Fibroblast of gingiva (primary cell): Measurements from ENCODE around the gene NPIPB12.
"Not testable (repeated sequence)": the region's sequence is repeated elsewhere in the genome, so short reads cannot be mapped to it uniquely, and the experiment has no call there.

Source experiments
- DNase-seq: peaks from one replicate; pipeline ENCODE4 v3.0.0-alpha.2; 2011; ENCODE audit warnings: low read depth

The NPIPB12 gene

DNA sequence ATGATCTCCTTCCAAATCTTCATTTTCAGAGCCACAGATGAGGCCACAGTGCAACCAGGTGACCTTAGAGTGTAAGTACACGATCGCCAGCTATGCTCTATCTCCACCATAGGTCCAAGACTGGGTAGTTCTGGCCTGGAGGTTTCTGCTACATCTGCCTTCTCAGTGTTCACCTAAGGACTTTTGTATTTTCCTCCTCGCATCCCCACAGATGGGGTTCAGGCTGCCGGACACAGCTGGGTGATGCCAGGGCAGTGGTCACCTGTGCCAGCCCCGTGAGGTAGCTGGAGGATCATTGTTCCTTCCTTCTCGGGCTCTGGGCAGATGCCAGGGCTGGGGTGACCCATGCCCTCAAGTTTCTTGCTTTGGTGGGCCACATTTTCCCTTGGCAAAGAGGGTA lies at the start of gene NPIPB12:
Gene NPIPB12, minus strand, starts transcription at position 101 of the 400 bp plus-strand sequence.
- DNase-seq, result not testable (repeated sequence)

DNA sequence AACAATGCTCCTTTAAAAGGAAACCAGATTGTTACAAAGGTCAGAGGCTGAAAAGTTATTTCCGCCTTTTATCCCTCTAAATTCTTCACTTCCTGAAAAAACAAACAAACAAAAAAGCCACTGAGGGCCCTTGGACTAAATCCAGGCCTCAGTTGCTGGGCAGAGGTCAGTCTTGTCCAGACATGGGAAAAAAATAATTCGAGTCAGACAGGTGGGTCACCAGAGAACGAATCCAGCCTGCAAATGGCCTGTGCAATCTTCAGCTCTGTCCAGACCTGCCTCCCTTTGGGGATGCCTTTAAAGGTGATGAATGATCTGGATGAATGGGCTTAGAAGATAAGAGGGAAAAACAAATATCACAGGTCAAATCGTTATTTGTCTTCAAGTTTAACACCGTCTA lies 15.3 kb upstream of the NPIPB12 start:
- DNase-seq, result not testable (repeated sequence)

DNA sequence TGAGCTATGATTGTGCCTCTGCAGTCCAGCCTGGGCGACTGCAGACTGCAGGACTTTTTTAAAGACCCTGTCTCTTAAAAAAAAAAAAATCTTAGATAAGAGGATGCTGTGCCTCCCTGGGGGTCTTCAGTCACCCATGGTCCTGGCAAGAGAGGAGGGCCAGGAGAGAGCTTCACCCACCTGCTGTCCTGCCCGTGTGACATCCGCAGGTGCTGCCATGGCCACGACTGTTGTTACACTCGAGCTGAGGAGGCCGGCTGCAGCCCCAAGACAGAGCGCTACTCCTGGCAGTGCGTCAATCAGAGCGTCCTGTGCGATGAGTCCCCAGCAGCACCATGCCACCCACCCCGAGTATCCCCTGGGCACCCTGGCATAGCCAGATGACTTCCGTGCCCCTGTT lies 23.9 kb downstream of the NPIPB12 start:
- not testable (repeated sequence) for DNase-seq

DNA sequence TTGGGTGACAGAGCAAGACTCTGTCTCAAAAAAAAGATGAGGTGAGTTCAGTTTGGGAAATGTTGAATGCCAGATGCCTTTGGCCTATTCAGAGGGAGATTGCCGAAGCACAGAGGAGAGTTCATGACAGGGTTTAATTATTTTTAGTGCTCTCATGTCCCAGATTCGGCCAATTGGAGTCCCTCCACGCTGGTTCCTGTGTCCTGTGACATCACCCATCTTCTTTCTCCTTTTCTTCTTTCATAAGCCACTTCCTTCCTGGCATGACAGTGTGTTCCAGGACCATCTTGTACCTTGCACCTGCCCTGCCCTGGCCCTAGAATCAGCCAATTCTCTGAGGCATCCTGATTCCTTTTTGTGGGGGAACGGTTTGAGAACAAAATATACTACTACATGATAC lies 34.1 kb downstream of the NPIPB12 start:
- DNase-seq, result not testable (repeated sequence)

DNA sequence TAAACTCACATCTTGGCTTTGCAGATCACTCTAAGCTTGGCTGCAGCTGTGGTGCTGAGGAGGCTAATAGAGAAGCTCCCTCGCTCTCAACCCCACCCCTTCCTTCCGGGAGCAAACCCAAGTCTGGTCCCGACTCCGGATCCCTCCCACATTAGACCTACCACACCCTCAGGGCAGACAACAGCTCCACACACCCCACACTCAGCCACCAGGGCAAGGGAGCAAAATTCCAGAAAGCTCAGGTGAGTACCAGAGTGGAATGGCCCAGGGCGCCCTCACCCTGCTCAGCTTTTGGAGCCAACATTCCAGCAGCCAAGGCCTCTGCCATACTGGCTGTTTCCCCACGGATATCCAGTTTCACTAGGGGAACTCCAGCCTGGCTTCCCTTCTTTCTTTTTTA lies 36.5 kb downstream of the NPIPB12 start:
- not testable (repeated sequence) for DNase-seq

DNA sequence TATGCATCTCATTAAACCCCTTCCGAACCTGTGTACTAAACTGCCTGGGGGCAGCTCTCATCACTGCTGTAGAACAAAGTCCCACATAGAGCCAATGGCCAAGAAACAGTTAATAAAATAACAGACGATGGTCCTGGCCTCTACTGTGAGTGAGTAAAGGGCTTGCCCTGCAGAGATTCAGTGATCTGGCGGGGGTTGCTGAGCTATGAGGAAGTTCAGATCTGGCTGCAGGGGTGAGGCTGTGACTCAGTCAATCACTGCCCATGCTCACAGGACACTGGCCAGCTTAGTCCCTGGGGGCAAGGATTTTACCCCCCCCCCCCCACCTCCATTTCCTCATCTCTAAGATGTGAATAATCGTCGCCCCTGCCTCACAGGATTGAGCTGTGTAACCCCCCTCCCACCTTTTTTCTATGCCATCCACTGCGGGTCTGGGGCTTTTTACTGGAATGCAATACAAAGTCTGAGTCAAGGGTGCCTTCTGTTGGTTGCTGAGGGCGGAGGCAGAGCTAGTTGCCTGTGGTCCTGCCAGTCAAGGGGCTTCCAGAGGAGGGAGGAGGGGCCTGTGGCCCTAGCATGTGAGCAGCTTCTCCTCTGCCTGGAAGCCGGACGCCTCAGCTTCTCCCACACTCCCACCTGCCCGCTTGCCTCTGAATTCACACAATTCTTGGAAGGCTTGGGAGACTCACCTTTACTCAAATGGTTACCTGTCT lies 38.4 kb downstream of the NPIPB12 start:
- DNase-seq, result not testable (repeated sequence)

DNA sequence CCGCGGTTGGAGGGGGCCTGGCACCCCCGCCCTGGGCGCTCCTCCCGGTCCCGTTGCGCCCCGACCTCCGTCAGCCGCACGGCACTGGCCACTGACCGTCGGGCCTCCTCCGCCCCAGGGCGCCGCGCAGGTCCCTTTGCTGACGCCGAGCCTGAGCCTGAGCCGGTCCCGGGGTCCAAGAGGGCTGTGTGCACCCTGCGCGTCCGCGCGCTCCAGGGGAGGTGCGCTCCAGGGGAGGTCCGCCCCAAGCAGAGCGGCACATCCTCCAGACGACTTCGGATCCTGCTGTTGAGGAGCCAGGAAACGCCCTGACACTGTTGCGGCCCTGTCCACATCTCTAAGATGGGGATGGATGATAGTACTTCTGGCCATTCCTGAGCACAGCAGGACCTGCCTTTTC lies 39.3 kb downstream of the NPIPB12 start:
- not testable (repeated sequence) for DNase-seq

DNA sequence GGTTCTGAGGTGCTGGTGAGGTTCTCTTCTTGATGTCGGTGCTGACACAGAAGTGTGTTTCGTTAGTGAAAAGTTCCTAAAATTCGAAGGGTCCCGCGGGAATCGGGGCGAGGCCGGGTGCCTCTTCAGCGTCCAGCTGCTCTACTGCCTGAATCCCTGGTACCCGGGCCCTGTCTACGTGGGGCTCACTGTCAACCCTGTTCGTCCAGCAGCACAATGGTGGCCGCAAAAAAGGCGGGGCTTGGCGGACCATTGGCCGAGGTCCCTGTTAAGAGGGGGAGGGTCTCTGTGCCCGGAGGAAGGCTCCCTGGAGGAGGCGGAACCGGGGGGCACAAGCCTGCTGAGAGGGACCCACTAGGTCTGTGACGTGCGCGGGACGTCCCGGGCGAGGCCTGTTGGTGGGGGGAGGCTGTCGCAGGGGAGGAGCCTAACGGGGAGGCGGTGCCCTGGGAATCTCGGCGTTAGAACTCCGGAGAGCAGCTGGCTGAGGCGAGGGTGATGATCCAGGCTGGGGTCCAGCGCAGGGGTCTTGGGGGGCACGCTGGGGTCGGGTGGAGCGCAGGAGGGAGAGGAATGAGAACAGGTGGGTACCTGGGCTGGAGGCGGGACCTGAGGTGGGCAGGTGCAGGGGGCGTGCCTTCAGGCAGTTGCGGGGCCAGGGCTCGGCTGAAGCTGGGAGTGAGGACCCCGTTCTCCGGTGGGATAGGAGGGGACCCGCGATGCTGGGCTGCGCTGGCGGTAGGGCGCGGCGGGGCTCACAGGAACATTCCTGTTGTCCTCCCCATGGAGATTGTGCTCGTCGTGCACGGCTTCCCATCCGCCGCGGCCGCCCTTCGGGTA lies 40.0 kb downstream of the NPIPB12 start:
- not testable (repeated sequence) for DNase-seq

DNA sequence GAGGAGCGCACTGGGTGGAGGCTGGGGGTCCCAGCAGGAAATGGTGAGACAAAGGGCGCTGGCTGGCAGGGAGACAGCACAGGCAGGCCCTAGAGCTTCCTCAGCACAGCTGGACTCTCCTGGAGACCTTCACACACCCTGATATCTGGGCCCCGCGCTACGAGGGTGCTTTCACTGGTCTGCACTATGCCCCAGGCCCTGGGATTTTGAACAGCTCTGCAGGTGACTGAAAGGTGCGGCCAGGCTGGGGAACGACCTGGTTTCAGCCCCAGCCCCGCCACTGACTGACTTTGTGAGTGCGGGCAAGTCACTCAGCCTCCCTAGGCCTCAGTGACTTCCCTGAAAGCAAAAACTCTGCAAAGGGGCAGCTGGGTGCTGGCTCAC lies 45.6 kb downstream of the NPIPB12 start:
- not testable (repeated sequence) for DNase-seq

DNA sequence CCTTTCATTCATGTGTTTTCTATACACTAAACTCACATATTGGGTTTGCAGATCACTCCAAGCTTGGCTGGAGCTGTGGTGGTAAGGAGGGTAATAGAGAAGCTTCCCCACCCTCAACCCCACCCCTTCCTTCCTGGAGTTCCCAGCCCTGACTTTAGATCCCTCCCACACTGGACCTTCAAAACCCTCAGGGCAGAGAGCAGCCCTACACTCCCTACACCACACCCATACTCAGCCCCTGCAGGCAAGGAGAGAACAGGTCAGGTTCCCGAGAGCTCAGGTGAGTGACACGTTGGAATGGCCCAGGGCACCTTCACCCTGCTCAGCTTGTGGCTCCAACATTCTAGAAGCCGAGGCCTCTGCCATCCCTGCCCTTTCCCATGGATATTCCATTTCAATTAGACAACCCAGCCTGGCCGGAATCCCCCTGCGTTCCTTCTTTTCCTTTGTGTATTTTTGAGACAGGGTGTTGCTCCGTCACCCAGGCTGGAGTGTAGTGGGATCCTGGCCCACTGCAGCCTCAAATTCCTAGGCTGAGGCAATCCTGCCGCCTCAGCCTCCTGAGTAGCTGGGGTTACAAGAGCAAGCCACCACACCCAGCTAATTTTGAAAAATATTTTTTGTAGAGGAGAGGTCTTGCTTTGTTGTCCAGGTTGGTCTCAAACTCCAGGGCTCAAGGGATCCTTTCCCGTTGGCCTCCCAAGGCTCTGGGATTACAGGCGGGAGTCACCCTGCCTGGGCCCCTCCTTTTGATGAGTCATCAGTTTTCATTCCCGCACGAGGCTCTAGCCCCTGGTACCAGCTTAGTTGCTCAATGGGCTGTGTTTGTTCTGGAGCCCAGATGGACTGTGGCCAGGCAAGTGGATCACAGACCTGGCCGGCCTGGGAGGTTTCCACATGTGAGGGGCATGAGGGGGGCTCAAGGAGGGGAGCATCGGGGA lies 46.2 kb downstream of the NPIPB12 start, which contains the start of gene SULT1A4:
Gene SULT1A4, plus strand, starts transcription at position 208 of the 941 bp plus-strand sequence. CDS start 1,473 bp downstream, outside the sequence.
- not testable (repeated sequence) for DNase-seq

DNA sequence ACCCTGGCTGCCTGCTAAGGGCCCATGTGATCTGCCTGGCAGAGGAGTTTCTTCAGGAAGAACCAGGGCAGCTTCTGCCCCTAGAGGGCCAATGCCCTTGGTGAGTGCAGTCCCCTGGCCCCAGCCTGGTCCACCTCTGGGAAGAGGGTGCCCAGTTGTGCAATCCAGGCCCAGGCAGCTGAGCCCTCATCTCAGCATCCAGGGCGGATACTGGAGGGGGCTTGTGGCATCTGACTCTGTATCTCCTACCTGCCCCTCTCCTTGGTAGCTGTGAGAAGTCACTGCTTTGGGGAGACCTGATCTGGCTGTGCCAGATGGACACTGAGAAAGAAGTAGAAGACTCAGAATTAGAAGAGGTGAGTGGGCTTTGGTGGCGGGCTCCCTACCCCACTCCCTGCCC lies 48.5 kb downstream of the NPIPB12 start:
- DNase-seq, result not testable (repeated sequence)

DNA sequence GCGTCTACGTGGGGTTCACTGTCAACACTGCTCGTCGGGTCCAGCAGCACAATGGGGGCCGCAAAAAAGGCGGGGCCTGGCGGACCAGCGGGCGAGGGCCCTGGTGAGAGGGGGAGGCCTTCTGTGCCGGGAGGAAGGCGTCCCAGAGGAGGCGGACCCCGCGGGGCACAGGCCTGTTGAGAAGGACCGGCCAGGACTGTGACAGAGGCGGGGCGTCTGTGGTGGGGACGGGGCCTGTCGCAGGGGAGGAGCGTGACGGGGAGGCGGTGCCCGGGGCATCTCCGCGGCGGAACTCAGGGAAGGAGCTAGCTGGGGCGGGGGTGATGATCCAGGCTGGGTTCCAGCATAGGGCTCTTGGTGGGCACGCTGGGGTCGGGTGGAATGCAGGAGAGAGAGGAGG lies 51.4 kb downstream of the NPIPB12 start:
- not testable (repeated sequence) for DNase-seq

DNA sequence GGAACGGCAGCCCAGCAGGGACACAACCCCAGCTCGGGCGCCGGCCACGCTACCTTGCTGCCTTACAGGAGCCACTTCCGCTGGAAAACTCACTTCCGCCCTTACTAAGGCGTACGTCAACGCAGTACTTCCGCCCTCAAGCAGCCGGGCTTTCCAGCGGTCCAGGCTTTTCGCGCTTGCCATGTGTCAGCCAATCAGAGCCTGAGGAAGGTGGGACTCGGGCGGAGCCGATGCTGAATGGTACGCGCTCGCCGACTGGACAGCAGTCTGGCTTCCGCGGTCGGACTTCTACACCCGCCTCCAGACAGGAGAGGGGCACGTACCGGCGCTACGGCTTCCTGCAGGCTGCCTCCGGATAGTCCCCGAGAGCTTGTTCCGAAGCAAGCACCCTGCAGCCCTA lies 51.9 kb downstream of the NPIPB12 start, which contains the start of the genes BOLA2 and SLX1B:
Gene BOLA2, minus strand, starts transcription at position 83 of the 400 bp plus-strand sequence. CDS start 98 bp downstream, outside the sequence.
Gene SLX1B, plus strand, starts transcription at position 265 of the 400 bp plus-strand sequence.
- DNase-seq, result not testable (repeated sequence)

DNA sequence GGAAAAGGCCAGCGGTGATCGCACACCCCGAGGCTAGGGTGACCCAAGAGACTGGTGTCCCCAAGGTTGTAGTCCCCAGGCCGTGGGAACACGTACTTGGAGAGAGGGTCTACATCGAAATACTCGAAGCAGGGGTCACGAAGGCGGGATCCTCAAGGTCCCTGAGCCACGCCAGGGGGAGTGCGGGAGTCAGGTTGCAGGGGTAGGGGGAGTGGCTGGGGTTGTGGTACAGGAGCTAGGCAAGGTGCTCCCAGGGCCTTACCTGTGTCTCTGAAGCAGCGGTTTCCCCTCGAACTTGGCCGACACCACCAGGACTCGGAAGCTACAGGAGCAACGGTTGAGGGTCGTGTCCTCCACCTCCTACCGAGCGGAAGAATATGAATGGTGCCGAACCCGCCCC lies 52.5 kb downstream of the NPIPB12 start:
- not testable (repeated sequence) for DNase-seq
